Measurements from ENCODE around the gene TAF5L.

DNA sequence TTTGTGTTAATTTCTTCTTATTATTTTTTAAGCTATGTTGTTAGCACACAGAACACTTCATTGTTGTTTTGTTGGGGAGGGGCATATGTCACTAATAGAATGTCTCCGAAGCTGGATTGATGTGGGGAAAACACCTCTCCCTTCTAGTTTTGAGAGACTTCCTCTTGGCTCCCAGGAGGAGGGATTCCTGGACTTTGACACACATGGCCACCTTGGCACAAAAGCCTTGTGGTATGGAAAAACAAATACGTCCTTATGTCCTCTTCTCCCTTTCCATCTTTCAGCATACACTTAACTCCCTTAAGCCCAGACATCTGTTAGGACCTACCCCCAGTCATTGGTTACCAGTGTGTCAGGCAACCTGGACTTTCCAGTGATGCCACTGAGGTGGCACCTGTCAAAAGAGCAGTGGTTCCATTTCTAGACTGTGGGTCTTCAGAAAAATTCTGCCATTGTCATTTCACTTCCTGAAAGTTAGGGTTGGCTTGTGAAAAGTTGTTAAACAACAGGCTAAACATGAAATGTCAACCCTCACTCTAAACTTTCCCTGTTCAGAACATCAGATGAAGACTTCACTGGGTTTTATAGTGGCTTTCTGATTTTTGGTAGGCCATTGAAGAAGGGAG is 54.9 kb downstream of the TAF5L start:
- TF ChIP-seq, protein P1, sequence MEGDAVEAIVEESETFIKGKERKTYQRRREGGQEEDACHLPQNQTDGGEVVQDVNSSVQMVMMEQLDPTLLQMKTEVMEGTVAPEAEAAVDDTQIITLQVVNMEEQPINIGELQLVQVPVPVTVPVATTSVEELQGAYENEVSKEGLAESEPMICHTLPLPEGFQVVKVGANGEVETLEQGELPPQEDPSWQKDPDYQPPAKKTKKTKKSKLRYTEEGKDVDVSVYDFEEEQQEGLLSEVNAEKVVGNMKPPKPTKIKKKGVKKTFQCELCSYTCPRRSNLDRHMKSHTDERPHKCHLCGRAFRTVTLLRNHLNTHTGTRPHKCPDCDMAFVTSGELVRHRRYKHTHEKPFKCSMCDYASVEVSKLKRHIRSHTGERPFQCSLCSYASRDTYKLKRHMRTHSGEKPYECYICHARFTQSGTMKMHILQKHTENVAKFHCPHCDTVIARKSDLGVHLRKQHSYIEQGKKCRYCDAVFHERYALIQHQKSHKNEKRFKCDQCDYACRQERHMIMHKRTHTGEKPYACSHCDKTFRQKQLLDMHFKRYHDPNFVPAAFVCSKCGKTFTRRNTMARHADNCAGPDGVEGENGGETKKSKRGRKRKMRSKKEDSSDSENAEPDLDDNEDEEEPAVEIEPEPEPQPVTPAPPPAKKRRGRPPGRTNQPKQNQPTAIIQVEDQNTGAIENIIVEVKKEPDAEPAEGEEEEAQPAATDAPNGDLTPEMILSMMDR (optimal IDR thresholded peaks at IDR 0.05 in 1 of 3, IDR thresholded peaks at IDR 0.05 in 1 of 3, conservative IDR thresholded peaks at IDR 0.05 in 1 of 3; ENCODE audit: extremely low read depth in 1 of 3, insufficient read depth in 2 of 3, low read length in 3 of 3), result no peak
- no peak for TF ChIP-seq EZH2 (IDR thresholded peaks at IDR 0.05; ENCODE audit: low read length)

Measured in keratinocyte (primary cell).